Testis (tissue), 3 donors: ENCODE results near the gene PTGDS. TPM values are rescaled to one million over a fixed set of nuclear protein-coding genes. Genes with fewer than 3 reads are reported as not detected.

Source experiments
- DNase-seq: peaks from one replicate; pipeline ENCODE4 v3.0.0-alpha.2; 2019
- H3K27ac ChIP-seq, 2 donors: fragments of 200-600 bp; sonication (generic); one replicate each; pipeline ENCODE4 v1.5.1; 2019
- H3K27me3 ChIP-seq: fragments of 200-600 bp; sonication (generic); one replicate; pipeline ENCODE4 v1.5.1; 2019
- H3K36me3 ChIP-seq: fragments of 200-600 bp; sonication (generic); one replicate; pipeline ENCODE4 v1.5.1; 2017; ENCODE audit warnings: low read depth; ENCODE audit errors: missing control alignments
- H3K4me1 ChIP-seq: fragments of 200-600 bp; sonication (generic); one replicate; pipeline ENCODE4 v1.5.1; 2019
- H3K4me3 ChIP-seq, 2 donors: fragments of 200-600 bp; sonication (generic); one replicate each; pipeline ENCODE4 v1.5.1; 2017 to 2019
- H3K9me3 ChIP-seq: fragments of 200-600 bp; sonication (generic); one replicate; pipeline ENCODE4 v1.5.1; 2017
- CTCF ChIP-seq, 3 experiments: fragments of 450-650 bp in 2 of 3; fragments of 200-600 bp in 1 of 3; sonication (generic) in 1 of 3; IDR thresholded peaks; one replicate each; pipeline ENCODE4 v1.5.1; 2016 to 2019; ENCODE audit warnings: antibody characterized with exemption in 3 of 3, mild to moderate bottlenecking in 2 of 3, moderate library complexity in 1 of 3
- POLR2A ChIP-seq: fragments of 450-650 bp; IDR thresholded peaks from one replicate; pipeline ENCODE4 v1.6.1; 2017; ENCODE audit warnings: antibody characterized with exemption, mild to moderate bottlenecking, moderate library complexity
- WGBS, 2 donors: methylation state at CpG; one replicate each; pipeline ENCODE4 v1.1.5; 2018; 5-methylcytosine and 5-hydroxymethylcytosine counted together
- intact Hi-C: fragments of 100-400 bp; cut with DNase I; formaldehyde crosslinking; loops from one replicate; pipeline ENCODE4 v1.15.1; 2023; ENCODE audit warnings: low total_unique reads
- polyA plus RNA-seq: library from polyadenylated mRNA; stranded (reverse); fragments of 350-450 nt; fragmentation: Illumina TruSeq; extraction: RNeasy Lipid Tissue Mini Kit (QIAGEN cat#74804); gene quantifications from one replicate; pipeline ENCODE4 v1.2.3, GENCODE V29; 2014; ENCODE audit warnings: low read depth, low replicate concordance; ENCODE audit not compliant: insufficient read depth
- total RNA-seq, 2 donors: library from RNA; depleted of rRNA; stranded (reverse); fragments of >200 nt; gene quantifications; one replicate each; pipeline ENCODE4 v1.2.3, GENCODE V29; 2016

The PTGDS gene
- total and polyA plus RNA-seq, 3 donors from 2014 or later, result 4,976 to 5,948 (median 5,554) TPM

- H3K9me3 ChIP-seq, result no peaks in the 10 kb centered on the region
- H3K36me3 ChIP-seq, result no peaks in the 10 kb centered on the region
- WGBS, 2 donors, result 95 to 98% methylated on average over 17 to 36 of the region's 36 CpGs
- no peak overlapping the region for H3K4me3 ChIP-seq
- H3K4me1 ChIP-seq, result no peaks in the 10 kb centered on the region
- no peak overlapping the region for H3K27ac ChIP-seq
- intact Hi-C loops, result no loop called here
- H3K27me3 ChIP-seq, result no peaks in the 10 kb centered on the region
- no peak for TF ChIP-seq POLR2A
- TF ChIP-seq CTCF (IDR thresholded peaks at IDR 0.05), result no peak
- no peak for DNase-seq
Observed at GRCh38 chr9:137014776-137015539, 37.7 kb downstream of the PTGDS start.

GRCh38 chr9:137015540-137015930 is 38.2 kb downstream of the PTGDS start:
- Histone ChIP-seq H3K4me3 (no peak overlapping the region), H3K27me3 (no peaks in the 10 kb centered on the region), H3K9me3 (no peaks in the 10 kb centered on the region), H3K4me1 (no peaks in the 10 kb centered on the region), H3K27ac (no peak overlapping the region), H3K36me3 (no peaks in the 10 kb centered on the region)
- TF ChIP-seq CTCF (IDR thresholded peaks at IDR 0.05), result no peak
- TF ChIP-seq POLR2A, result no peak
- intact Hi-C loops, result no loop called here
- no peak for DNase-seq
- 92 to 95% methylated on average over 20 to 21 of the region's 25 CpGs for WGBS, 2 donors

GRCh38 chr9:137015976-137016375 is 38.7 kb downstream of the PTGDS start:
- Histone ChIP-seq H3K27me3 (no peaks in the 10 kb centered on the region), H3K27ac (no peak overlapping the region), H3K4me1 (no peaks in the 10 kb centered on the region), H3K9me3 (no peaks in the 10 kb centered on the region), H3K36me3 (no peaks in the 10 kb centered on the region), H3K4me3 (no peak overlapping the region)
- no peak for DNase-seq
- intact Hi-C loops, result no loop called here
- WGBS, 2 donors, result 96 to 97% methylated on average over 13 to 18 of the region's 21 CpGs
- TF ChIP-seq POLR2A, result no peak
- TF ChIP-seq CTCF (IDR thresholded peaks at IDR 0.05), result no peak

GRCh38 chr9:137016436-137016835 is 39.1 kb downstream of the PTGDS start:
- no peak overlapping the region for H3K27ac ChIP-seq
- intact Hi-C loops, result no loop called here
- H3K27me3 ChIP-seq, result no peaks in the 10 kb centered on the region
- 93 to 100% methylated on average over 2 to 15 of the region's 16 CpGs for WGBS, 2 donors
- H3K4me3 ChIP-seq, result no peak overlapping the region
- TF ChIP-seq CTCF (IDR thresholded peaks at IDR 0.05) (no peak), POLR2A (no peak)
- no peaks in the 10 kb centered on the region for H3K9me3 ChIP-seq
- DNase-seq, result no peak
- H3K36me3 ChIP-seq, result no peaks in the 10 kb centered on the region
- H3K4me1 ChIP-seq, result no peaks in the 10 kb centered on the region

GRCh38 chr9:137017071-137017470 is 39.8 kb downstream of the PTGDS start:
- no peak overlapping the region for H3K4me3 ChIP-seq
- H3K27ac ChIP-seq, result no peak overlapping the region
- TF ChIP-seq POLR2A (no peak), CTCF (IDR thresholded peaks at IDR 0.05) (no peak)
- no peaks in the 10 kb centered on the region for H3K36me3 ChIP-seq
- no peaks in the 10 kb centered on the region for H3K4me1 ChIP-seq
- 93 to 94% methylated on average over 23 to 28 of the region's 28 CpGs for WGBS, 2 donors
- H3K9me3 ChIP-seq, result no peaks in the 10 kb centered on the region
- no peaks in the 10 kb centered on the region for H3K27me3 ChIP-seq
- intact Hi-C loops, result no loop called here
- no peak for DNase-seq
